HEK293 (cell line): Measurements from ENCODE around the gene ZSWIM4.

ENCODE experiments used
- CTCF ChIA-PET: fragments of 350-600 bp; formaldehyde crosslinking; extraction: SDS; loops from one replicate; lab custom pipeline; 2021; ENCODE audit warnings: antibody characterized with exemption; lab: Yijun Ruan, JAX
- POLR2A ChIA-PET: fragments of 300-600 bp; formaldehyde crosslinking; extraction: SDS; loops from one replicate; lab custom pipeline; 2020; ENCODE audit warnings: antibody characterized with exemption, inconsistent platforms; lab: Yijun Ruan, JAX
- H3K27ac ChIP-seq: fragments of 200-500 bp; sonication (Bioruptor generic); 2 replicates; pipeline ENCODE4 v1.5.1; 2014; ENCODE audit warnings: low read depth, low read length, control low read depth, inconsistent platforms; ENCODE audit errors: extremely low read depth
- H3K36me3 ChIP-seq, 2 experiments: fragments of 200-500 bp in 1 of 2; sonication (Bioruptor generic) in 1 of 2; 1 replicate in 1 of 2; 2 replicates in 1 of 2; pipeline ENCODE4 v1.5.1; 2014 to 2017; ENCODE audit warnings: inconsistent platforms in 2 of 2, low read length in 2 of 2; ENCODE audit not compliant: control insufficient read depth in 2 of 2, insufficient read depth in 1 of 2
- H3K4me1 ChIP-seq: fragments of 200-500 bp; sonication (Bioruptor generic); 2 replicates; pipeline ENCODE4 v1.5.1; 2014; ENCODE audit warnings: mild to moderate bottlenecking, low read length, inconsistent platforms; ENCODE audit not compliant: control insufficient read depth, insufficient read depth
- H3K4me3 ChIP-seq: 2 replicates; pipeline ENCODE4 v1.5.1; 2011; ENCODE audit warnings: low read depth, mild to moderate bottlenecking, control low read depth, low read length, moderate library complexity
- H3K9me3 ChIP-seq: fragments of 200-500 bp; sonication (Bioruptor generic); 2 replicates; pipeline ENCODE4 v1.5.1; 2014; ENCODE audit warnings: low read depth, low read length, inconsistent platforms; ENCODE audit not compliant: control insufficient read depth, insufficient read depth
- BCL11A ChIP-seq: fragments of 450-650 bp; formaldehyde crosslinking; IDR thresholded peaks from 2 replicates; pipeline ENCODE4 v1.5.1; 2016; ENCODE audit warnings: low read depth, missing biosample characterization, missing genetic modification characterization
- CTCF ChIP-seq: fragments of 450-650 bp; formaldehyde crosslinking; IDR thresholded peaks from 2 replicates; pipeline ENCODE4 v1.5.1; 2016; ENCODE audit warnings: missing biosample characterization, missing genetic modification characterization
- GLI2 ChIP-seq: fragments of 450-650 bp; formaldehyde crosslinking; IDR thresholded peaks from 2 replicates; pipeline ENCODE4; 2017; ENCODE audit warnings: missing biosample characterization, missing genetic modification characterization, low read depth, borderline replicate concordance
- KLF9 ChIP-seq: fragments of 450-650 bp; formaldehyde crosslinking; IDR thresholded peaks from 2 replicates; pipeline ENCODE4 v1.5.1; 2016; ENCODE audit warnings: missing biosample characterization, missing genetic modification characterization, low read depth
- MEIS1 ChIP-seq: sonication (generic); formaldehyde crosslinking; IDR thresholded peaks from 2 replicates; pipeline ENCODE4 v1.8.1; 2022; ENCODE audit warnings: missing genetic modification reagents, mild to moderate bottlenecking, borderline replicate concordance
- PBX3 ChIP-seq: sonication (generic); formaldehyde crosslinking; IDR thresholded peaks from 2 replicates; pipeline ENCODE4 v1.8.1; 2022; ENCODE audit warnings: mild to moderate bottlenecking, moderate library complexity, missing genetic modification reagents
- TRIM28 ChIP-seq: IDR thresholded peaks from 2 replicates; pipeline ENCODE4 v1.6.1; 2011; ENCODE audit warnings: low read length, control low read depth, borderline replicate concordance
- TSHZ1 ChIP-seq: fragments of 450-650 bp; formaldehyde crosslinking; IDR thresholded peaks from 2 replicates; pipeline ENCODE4 v1.5.1; 2016; ENCODE audit warnings: missing biosample characterization, missing genetic modification characterization, borderline replicate concordance
- ZBTB10 ChIP-seq: fragments of 450-650 bp; formaldehyde crosslinking; IDR thresholded peaks from 2 replicates; pipeline ENCODE4 v1.5.1; 2016; ENCODE audit warnings: missing biosample characterization, missing genetic modification characterization
- ZNF10 ChIP-seq: fragments of 450-650 bp; formaldehyde crosslinking; IDR thresholded peaks from 2 replicates; pipeline ENCODE4 v1.5.1; 2017; ENCODE audit warnings: missing biosample characterization, missing genetic modification characterization
- ZNF214 ChIP-seq: fragments of 450-650 bp; formaldehyde crosslinking; IDR thresholded peaks from 2 replicates; pipeline ENCODE4 v1.5.1; 2017; ENCODE audit warnings: missing biosample characterization, mild to moderate bottlenecking, missing genetic modification characterization, borderline replicate concordance
- ZNF391 ChIP-seq: fragments of 450-650 bp; formaldehyde crosslinking; IDR thresholded peaks from 2 replicates; pipeline ENCODE4 v1.5.1; 2016; ENCODE audit warnings: low read depth, missing biosample characterization, missing genetic modification characterization, borderline replicate concordance
- ZNF398 ChIP-seq: fragments of 450-650 bp; formaldehyde crosslinking; IDR thresholded peaks from 2 replicates; pipeline ENCODE4 v1.5.1; 2017; ENCODE audit warnings: missing biosample characterization, missing genetic modification characterization
- ZNF558 ChIP-seq: fragments of 450-650 bp; formaldehyde crosslinking; IDR thresholded peaks from 2 replicates; pipeline ENCODE4 v1.5.1; 2016; ENCODE audit warnings: missing biosample characterization, missing genetic modification characterization
- ZNF623 ChIP-seq: fragments of 450-650 bp; formaldehyde crosslinking; IDR thresholded peaks from 2 replicates; pipeline ENCODE4 v1.5.1; 2016; ENCODE audit warnings: missing biosample characterization, missing genetic modification characterization
- ZNF629 ChIP-seq: fragments of 450-650 bp; formaldehyde crosslinking; IDR thresholded peaks from 2 replicates; pipeline ENCODE4 v1.5.1; 2017; ENCODE audit warnings: missing biosample characterization, missing genetic modification characterization
- ZNF704 ChIP-seq: fragments of 450-650 bp; formaldehyde crosslinking; IDR thresholded peaks from 2 replicates; pipeline ENCODE4 v1.5.1; 2016; ENCODE audit warnings: missing biosample characterization, missing genetic modification characterization
- ZNF76 ChIP-seq: fragments of 450-650 bp; formaldehyde crosslinking; IDR thresholded peaks from 2 replicates; pipeline ENCODE4; 2016; ENCODE audit warnings: low read depth, missing biosample characterization, missing genetic modification characterization, borderline replicate concordance
- ZSCAN18 ChIP-seq: fragments of 450-650 bp; formaldehyde crosslinking; IDR thresholded peaks from 2 replicates; pipeline ENCODE4 v1.5.1; 2016; ENCODE audit warnings: missing biosample characterization, missing genetic modification characterization
- ZSCAN23 ChIP-seq: fragments of 450-650 bp; formaldehyde crosslinking; IDR thresholded peaks from 2 replicates; pipeline ENCODE4 v1.5.1; 2016; ENCODE audit warnings: missing biosample characterization, missing genetic modification characterization

The ZSWIM4 gene

GRCh38 chr19:13764821-13765394 is 30.3 kb upstream of the ZSWIM4 start (continued):
- TF ChIP-seq ZNF398 (tag by site-specific recombination) (no peak), ZNF10 (tag by site-specific recombination) (0 out of 2 replicates have a peak, but pooled peaks have one; percentile 34), TSHZ1 (tag by site-specific recombination) (no peak)

GRCh38 chr19:13765395-13766094 is 29.7 kb upstream of the ZSWIM4 start:
- H3K4me1 ChIP-seq: no peaks in the 10 kb centered on the region
- H3K4me3 ChIP-seq: peak overlapping the region; percentile 85
- H3K36me3 ChIP-seq: peaks cover 26 to 63% of the 10 kb centered on the region in 2 experiments; a peak in 2 of 3 replicates
- no peak overlapping the region; the same call in 1 of the 2 replicates for H3K27ac ChIP-seq
- POLR2A ChIA-PET: interaction anchor here (0.8 to 2.1 kb wide), 6 partner anchors 9 to 97 kb away, joined by 3 to 30 read pairs (median 6); partner anchors contain the start of gene C19orf53
- H3K9me3 ChIP-seq: no peaks in the 10 kb centered on the region
- CTCF ChIA-PET: interaction anchor here (0.6 to 0.9 kb wide), 3 partner anchors 9 to 800 kb away, joined by 3 read pairs; no protein-coding TSS in a partner anchor
- no peak for TF ChIP-seq ZSCAN18 (tag by site-specific recombination)
- no peak for TF ChIP-seq ZNF558 (tag by site-specific recombination)
- TF ChIP-seq ZNF629 (tag by site-specific recombination): no peak
- TF ChIP-seq CTCF: no peak; the same call in 1 of the 2 replicates
- TF ChIP-seq MEIS1 (CRISPR knock-in tag): no peak
- TF ChIP-seq BCL11A (tag by site-specific recombination): no peak
- no peak for TF ChIP-seq ZNF214
- TF ChIP-seq ZNF704 (tag by site-specific recombination): no peak
- no peak for TF ChIP-seq TRIM28
- no peak for TF ChIP-seq KLF9
- TF ChIP-seq ZNF623 (tag by site-specific recombination): no peak
- TF ChIP-seq ZNF76 (tag by site-specific recombination): no peak
- TF ChIP-seq GLI2 (tag by site-specific recombination): no peak
- no peak for TF ChIP-seq ZSCAN23
- TF ChIP-seq PBX3 (CRISPR knock-in tag): no peak
- TF ChIP-seq ZBTB10 (tag by site-specific recombination): 0 out of 2 replicates have a peak, but pooled peaks have one; percentile 7
- no peak for TF ChIP-seq ZNF391 (tag by site-specific recombination)
